Aorta (tissue), 5 donors: ENCODE measurements around the gene GNGT1. TPM values are rescaled to one million over a fixed set of nuclear protein-coding genes. Genes with fewer than 3 reads are reported as not detected.
"Not testable (repeated sequence)": the region's sequence is repeated elsewhere in the genome, so short reads cannot be mapped to it uniquely, and the experiment has no call there.

Source experiments
- ATAC-seq: fragments of 200-7000 bp; cut with Tn5 transposase; one replicate; pipeline ENCODE4 v1.9.1; 2022; ENCODE audit warnings: moderate library complexity; ENCODE audit not compliant: low FRiP score
- DNase-seq, 2 donors: peaks; one replicate each; pipeline ENCODE4 v3.0.0-alpha.2; 2020
- H3K27ac ChIP-seq, 2 donors: one replicate each; pipeline ENCODE4 v1.5.1; 2013; ENCODE audit warnings: low read length in 2 of 2, mild to moderate bottlenecking in 2 of 2, moderate library complexity in 2 of 2, control low read depth in 1 of 2, inconsistent platforms in 1 of 2, low read depth in 1 of 2
- H3K27me3 ChIP-seq, 2 donors: one replicate each; pipeline ENCODE4 v1.6.1; 2013; ENCODE audit warnings: control low read depth in 1 of 2, low read length in 1 of 2, mild to moderate bottlenecking in 1 of 2, moderate library complexity in 1 of 2; ENCODE audit not compliant: insufficient read depth in 2 of 2, control insufficient read depth in 1 of 2
- H3K36me3 ChIP-seq, 2 donors: one replicate each; pipeline ENCODE4 v1.6.1; 2013; ENCODE audit warnings: control low read depth in 1 of 2, low read length in 1 of 2, mild to moderate bottlenecking in 1 of 2; ENCODE audit not compliant: insufficient read depth in 2 of 2, control insufficient read depth in 1 of 2
- H3K4me1 ChIP-seq, 2 donors: one replicate each; pipeline ENCODE4 v1.6.1; 2013; ENCODE audit warnings: low read length in 2 of 2, control low read depth in 1 of 2, mild to moderate bottlenecking in 1 of 2, moderate library complexity in 1 of 2; ENCODE audit not compliant: insufficient read depth in 2 of 2, control insufficient read depth in 1 of 2
- H3K4me3 ChIP-seq, 2 donors: one replicate each; pipeline ENCODE4 v1.5.1; 2013; ENCODE audit warnings: low read length in 2 of 2, control low read depth in 1 of 2, mild to moderate bottlenecking in 1 of 2
- H3K9me3 ChIP-seq: one replicate; pipeline ENCODE4 v1.6.1; 2013; ENCODE audit warnings: mild to moderate bottlenecking, low read length; ENCODE audit not compliant: control insufficient read depth
- WGBS, 2 donors: extraction: QIAGEN DNeasy Blood & Tissue Kit; methylation state at CpG; one replicate each; pipeline ENCODE4 v1.1.7; 2013; 5-methylcytosine and 5-hydroxymethylcytosine counted together
- intact Hi-C, 2 donors: fragments of 100-400 bp; cut with DNase I; formaldehyde crosslinking; loops; one replicate each; pipeline versions ENCODE4 v1.14.2 to v1.15.0; 2022
- polyA plus RNA-seq, 2 donors: library from polyadenylated mRNA; stranded (reverse); fragments of 200-250 nt; gene quantifications; one replicate each; pipeline ENCODE4 v1.2.3, GENCODE V29; 2013
- total RNA-seq, 2 donors: library from RNA; stranded (reverse); fragmentation: NEBNext Ultra II Directional; extraction: Animal tissue kit (Norgen Biotek cat#: 25700); gene quantifications; one replicate each; pipeline ENCODE4 v1.2.1, GENCODE V29; 2021
- donor health status: healthy with polysubstance abuse.
- donor health status: Bipolar disorder and iron deficiency.
- donor health status: DM: no; HTN: no; CAD: no.
- donor health status: DM: no; HTN: no; CAD: no.
- donor health status: DM: yes; HTN: yes; CAD: no.

The GNGT1 gene
- total and polyA plus RNA-seq, 4 donors: not detected

- Histone ChIP-seq H3K36me3 (no peaks in the 10 kb centered on the region), H3K27ac (no peak overlapping the region), H3K27me3 (no peaks in the 10 kb centered on the region), H3K4me1 (no peaks in the 10 kb centered on the region), H3K9me3 (no peaks in the 10 kb centered on the region), H3K4me3 (no peak overlapping the region)
- ATAC-seq (no peak), DNase-seq (no peak)
- 42 to 49% methylated on average over 7 of the region's 7 CpGs for WGBS, 2 donors
- intact Hi-C loops: no loop called here
Measured at GRCh38 chr7:93914581-93915066, 8.3 kb downstream of the GNGT1 start.

- H3K4me3 ChIP-seq, H3K4me1 ChIP-seq, H3K36me3 ChIP-seq, H3K27me3 ChIP-seq, intact Hi-C loops, H3K9me3 ChIP-seq, DNase-seq, H3K27ac ChIP-seq: not testable (repeated sequence)
- ATAC-seq: peak; percentile 41
- 62 to 64% methylated on average over 2 to 3 of the region's 3 CpGs for WGBS, 2 donors
Measured at GRCh38 chr7:93915206-93915842, 9.0 kb downstream of the GNGT1 start.

- intact Hi-C loops, H3K27ac ChIP-seq, H3K36me3 ChIP-seq, H3K4me1 ChIP-seq, H3K4me3 ChIP-seq, H3K9me3 ChIP-seq, ATAC-seq, H3K27me3 ChIP-seq, DNase-seq: not testable (repeated sequence)
Measured at GRCh38 chr7:93915888-93916287, 9.5 kb downstream of the GNGT1 start.

DNA sequence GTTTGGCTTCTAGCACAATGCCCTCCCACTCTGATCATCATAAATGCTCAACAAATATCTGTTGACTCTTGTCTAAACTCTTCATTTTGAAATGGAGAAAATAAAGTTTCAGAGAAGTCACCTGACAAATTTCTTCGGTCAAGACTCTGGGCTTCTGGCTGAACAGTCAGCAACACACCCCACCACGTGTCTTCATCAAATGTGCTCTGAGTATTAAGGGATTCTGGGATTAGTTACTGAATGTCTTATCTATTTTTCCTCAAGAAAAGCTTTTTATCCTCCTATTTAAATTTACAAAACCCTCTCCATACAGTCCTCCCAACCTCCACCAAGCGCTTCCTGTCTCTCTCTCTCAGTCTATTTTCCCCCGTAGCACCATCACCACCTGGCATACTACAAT is 9.9 kb downstream of the GNGT1 start:
- H3K9me3 ChIP-seq, ATAC-seq, intact Hi-C loops, H3K4me3 ChIP-seq, DNase-seq, H3K36me3 ChIP-seq, H3K4me1 ChIP-seq, H3K27ac ChIP-seq, H3K27me3 ChIP-seq: not testable (repeated sequence)
- WGBS, 2 donors: 75 to 86% methylated on average over 4 of the region's 4 CpGs

DNA sequence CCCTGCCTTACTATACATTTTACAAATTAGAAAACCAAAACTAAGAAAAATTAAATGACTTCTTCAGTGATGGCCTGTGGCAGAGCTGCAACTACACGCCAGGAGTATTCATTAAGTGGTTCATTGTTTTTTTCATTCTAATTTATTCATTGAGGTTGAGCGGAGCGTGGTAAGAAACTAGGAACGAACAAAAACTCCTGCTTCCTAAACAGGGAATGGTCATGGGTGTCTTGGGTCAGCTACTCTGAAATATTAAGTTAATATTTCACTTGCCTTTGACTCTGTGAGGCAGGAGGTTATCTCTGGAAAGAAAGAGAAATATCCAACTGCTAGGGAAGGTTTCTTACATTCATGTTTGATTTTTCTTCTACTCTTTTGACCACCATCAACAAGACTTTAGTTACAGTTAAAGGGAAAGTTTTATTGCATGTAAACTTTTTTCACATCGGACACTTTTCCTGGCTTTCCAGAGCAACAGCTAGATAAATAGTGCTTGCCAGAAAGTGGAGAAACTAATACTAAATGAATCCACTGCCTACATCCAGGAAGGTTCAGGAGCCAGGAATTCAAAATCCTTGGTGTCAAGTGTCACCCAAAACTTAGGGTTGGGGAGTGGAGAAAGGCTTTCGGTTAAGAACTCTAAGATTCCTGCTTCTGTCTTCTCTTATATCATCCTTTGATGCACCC is 14.3 kb downstream of the GNGT1 start:
- no peak for DNase-seq
- intact Hi-C loops: loop anchor here in 1 of 2 donors (5.0 kb wide), 1 partner anchor 82 kb away; the partner anchor contains the start of gene BET1
- Histone ChIP-seq H3K27me3 (no peaks in the 10 kb centered on the region), H3K9me3 (no peaks in the 10 kb centered on the region), H3K4me3 (no peak overlapping the region), H3K36me3 (no peaks in the 10 kb centered on the region), H3K27ac (no peak overlapping the region), H3K4me1 (peaks cover 2% of the 10 kb centered on the region in 2 donors)
- 88 to 89% methylated on average over 6 of the region's 6 CpGs for WGBS, 2 donors
- no peak for ATAC-seq

DNA sequence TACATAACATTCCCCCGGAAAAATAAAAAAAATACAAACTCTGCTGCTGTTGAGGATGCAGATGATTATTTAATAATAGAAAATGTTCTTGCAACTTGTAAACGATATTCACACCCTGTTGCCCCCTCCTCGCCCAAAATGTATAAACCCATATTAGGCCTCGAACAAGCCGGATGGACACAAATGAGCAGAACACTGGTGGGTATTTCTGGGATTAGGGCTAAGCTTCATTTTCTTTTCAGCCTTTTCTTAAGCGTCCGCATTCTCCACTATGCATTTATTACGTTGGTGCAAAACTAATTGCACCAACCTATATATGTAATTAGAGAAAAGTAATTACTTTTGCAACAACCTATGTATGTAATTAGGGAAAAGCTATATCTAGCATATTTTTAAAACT is 14.8 kb downstream of the GNGT1 start:
- intact Hi-C loops: loop anchor here in 1 of 2 donors (5.0 kb wide), 1 partner anchor 81 kb away; the partner anchor contains the start of gene BET1
- H3K4me1 ChIP-seq: peaks cover 2% of the 10 kb centered on the region in 2 donors
- no peak for DNase-seq
- H3K9me3 ChIP-seq: no peaks in the 10 kb centered on the region
- H3K27me3 ChIP-seq: no peaks in the 10 kb centered on the region
- H3K4me3 ChIP-seq: peak overlapping the region; percentile 82 to 88
- ATAC-seq: no peak
- H3K27ac ChIP-seq: peak overlapping the region in 1 of 2 donors; percentile 49
- WGBS, 2 donors: 70 to 71% methylated on average over 8 of the region's 8 CpGs
- H3K36me3 ChIP-seq: no peaks in the 10 kb centered on the region

- 2% methylated on average over 38 to 39 of the region's 39 CpGs for WGBS, 2 donors
- no peaks in the 10 kb centered on the region for H3K27me3 ChIP-seq
- H3K27ac ChIP-seq: peak within 1 kb of the TSS; percentile 68 to 91
- DNase-seq: peak; percentile 88 to 92
- H3K9me3 ChIP-seq: no peaks in the 10 kb centered on the region
- H3K36me3 ChIP-seq: no peaks in the 10 kb centered on the region
- ATAC-seq: peak; percentile 94
- intact Hi-C loops: loop anchor here in 1 of 2 donors (5.0 kb wide), 1 partner anchor 80 kb away; the partner anchor contains the start of gene BET1
- peaks cover 2% of the 10 kb centered on the region in 2 donors for H3K4me1 ChIP-seq
- peak within 1 kb of the TSS; percentile 82 to 88 for H3K4me3 ChIP-seq
Measured at GRCh38 chr7:93921607-93922566, 15.5 kb downstream of the GNGT1 start, which contains the start of gene GNG11. TSS of gene GNG11 (plus strand) at chr7:93921735. CDS start at chr7:93922138, 403 bp downstream.

DNA sequence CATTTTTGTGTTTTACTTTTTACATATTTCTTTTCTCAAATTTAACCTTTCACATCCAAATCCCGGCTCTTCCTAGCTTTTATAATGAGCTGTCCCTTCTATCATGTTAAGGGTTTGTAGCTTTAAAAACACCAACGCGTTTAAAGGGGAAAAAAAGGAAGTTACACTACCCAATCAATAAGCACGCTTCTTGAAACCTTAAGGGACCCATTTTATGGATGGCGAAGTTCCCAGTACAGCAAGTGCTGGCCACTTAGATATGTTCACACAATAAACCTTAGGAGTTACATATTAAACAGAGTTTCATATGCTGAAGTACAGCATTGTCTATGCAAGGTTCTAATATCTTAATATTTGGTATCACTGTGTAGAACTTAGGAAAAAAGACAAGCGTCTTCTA is 16.9 kb downstream of the GNGT1 start:
- H3K27ac ChIP-seq: no peak overlapping the region
- intact Hi-C loops: loop anchor here in 1 of 2 donors (5.0 kb wide), 1 partner anchor 79 kb away; the partner anchor contains the start of gene BET1
- no peak for ATAC-seq

More for the DNA sequence above, 16.9 kb downstream of the GNGT1 start:
- 56 to 58% methylated on average over 6 of the region's 6 CpGs for WGBS, 2 donors
- Histone ChIP-seq H3K27me3 (no peaks in the 10 kb centered on the region), H3K9me3 (no peaks in the 10 kb centered on the region), H3K4me1 (peaks cover 4 to 7% of the 10 kb centered on the region in 2 donors), H3K4me3 (peak overlapping the region in 1 of 2 donors; percentile 36), H3K36me3 (no peaks in the 10 kb centered on the region)
- no peak for DNase-seq
